ENCODE measurements around the gene SPC24.

GRCh38 chr19:11096210-11096841, 59.3 kb downstream of the SPC24 start:
- TF ChIP-seq, protein P1, sequence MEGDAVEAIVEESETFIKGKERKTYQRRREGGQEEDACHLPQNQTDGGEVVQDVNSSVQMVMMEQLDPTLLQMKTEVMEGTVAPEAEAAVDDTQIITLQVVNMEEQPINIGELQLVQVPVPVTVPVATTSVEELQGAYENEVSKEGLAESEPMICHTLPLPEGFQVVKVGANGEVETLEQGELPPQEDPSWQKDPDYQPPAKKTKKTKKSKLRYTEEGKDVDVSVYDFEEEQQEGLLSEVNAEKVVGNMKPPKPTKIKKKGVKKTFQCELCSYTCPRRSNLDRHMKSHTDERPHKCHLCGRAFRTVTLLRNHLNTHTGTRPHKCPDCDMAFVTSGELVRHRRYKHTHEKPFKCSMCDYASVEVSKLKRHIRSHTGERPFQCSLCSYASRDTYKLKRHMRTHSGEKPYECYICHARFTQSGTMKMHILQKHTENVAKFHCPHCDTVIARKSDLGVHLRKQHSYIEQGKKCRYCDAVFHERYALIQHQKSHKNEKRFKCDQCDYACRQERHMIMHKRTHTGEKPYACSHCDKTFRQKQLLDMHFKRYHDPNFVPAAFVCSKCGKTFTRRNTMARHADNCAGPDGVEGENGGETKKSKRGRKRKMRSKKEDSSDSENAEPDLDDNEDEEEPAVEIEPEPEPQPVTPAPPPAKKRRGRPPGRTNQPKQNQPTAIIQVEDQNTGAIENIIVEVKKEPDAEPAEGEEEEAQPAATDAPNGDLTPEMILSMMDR (IDR thresholded peaks at IDR 0.05), result no peak
- TF ChIP-seq EZH2 (IDR thresholded peaks at IDR 0.05; ENCODE audit: borderline replicate concordance, insufficient read depth, low read depth, low read length, poor library complexity, severe bottlenecking), result no peak

Data from B cell (primary cell).